ENCODE results near the gene CRY2.

GRCh38 chr11:45899086-45899447 lies 51.8 kb downstream of the CRY2 start:
- no peak for TF ChIP-seq CTCF (conservative IDR thresholded peaks at IDR 0.05 in 1 of 2, IDR thresholded peaks at IDR 0.05 in 1 of 2; ENCODE audit: low read depth in 1 of 2, low read length in 2 of 2)
- no peak for TF ChIP-seq EZH2 (IDR thresholded peaks at IDR 0.05; ENCODE audit: low read length, missing control alignments)

Measured in fibroblast of lung (primary cell).